ENCODE data around the gene TM6SF1. TPM values are rescaled to one million over a fixed set of nuclear protein-coding genes. Genes with fewer than 3 reads are reported as not detected.

TM6SF1 gene
- total and polyA plus RNA-seq, 2 of the 4 experiments (the other 2 are of a cell fraction) = 1.6 to 1.9 TPM

- BruUV-seq (replicated peaks) = no TSS peak
- dilution Hi-C loops (cut with HindIII; ENCODE audit: low sequenced_read_pairs, unreplicated experiment) = no loop called here
These were observed 2.9 kb downstream of the TM6SF1 start for GRCh38 chr15:83110381-83110780.

More at GRCh38 chr15:83110381-83110780, 2.9 kb downstream of the TM6SF1 start:
- H3K9ac ChIP-seq (ENCODE audit: low read depth, low read length) = no peak overlapping the region
- H4K20me1 ChIP-seq (ENCODE audit: insufficient read depth, low read length) = peaks cover 3% of the 10 kb centered on the region; the same call in 1 of the 2 replicates
- no peak overlapping the region for H3K23ac ChIP-seq (ENCODE audit: low read depth, low read length)
- H2AK9ac ChIP-seq (replicated peaks; ENCODE audit: low read depth, low read length, poor library complexity) = no peak overlapping the region
- H2AK5ac ChIP-seq (ENCODE audit: low read depth, low read length) = peak overlapping the region; percentile 40; the same call in 1 of the 2 replicates
- no peak overlapping the region for H3K18ac ChIP-seq (ENCODE audit: low read depth, low read length)
- peak overlapping the region; percentile 27; the same call in 1 of the 2 replicates for H2BK120ac ChIP-seq (ENCODE audit: low read depth, low read length)
- in situ Hi-C loops (cut with MboI; ENCODE audit: low sequenced_read_pairs) = no loop called here
- TF ChIP-seq NFE2L2 (IDR thresholded peaks at IDR 0.05; ENCODE audit: low read depth, low read length) (no peak), CEBPB (IDR thresholded peaks at IDR 0.05; ENCODE audit: low read depth, low read length) (no peak), POLR2A (IDR thresholded peaks at IDR 0.05; ENCODE audit: low read depth, low read length) (no peak), RAD21 (IDR thresholded peaks at IDR 0.05; ENCODE audit: low read length) (no peak), MAFK (IDR thresholded peaks at IDR 0.05; ENCODE audit: low read depth, low read length) (no peak)
- no peak overlapping the region for H2AFZ ChIP-seq (replicated peaks; ENCODE audit: low read length, poor library complexity)
- H4K91ac ChIP-seq (ENCODE audit: insufficient read depth, low read depth, low read length) = 0 out of 2 replicates have a peak overlapping the region, but pooled peaks have one; percentile 5
- H3K4ac ChIP-seq (ENCODE audit: low read depth, low read length) = 0 out of 2 replicates have a peak overlapping the region, but pooled peaks have one; percentile 30
- no peak overlapping the region for H4K5ac ChIP-seq (ENCODE audit: low read depth, low read length)
- no peak overlapping the region for H3K4me2 ChIP-seq (ENCODE audit: low read depth, low read length)
- ChIA-PET POLR2A (ENCODE audit: unreplicated experiment) (no interaction called here), CTCF (interaction anchor here (0.6 kb wide), 1 partner anchor 358 kb away, joined by 3 read pairs; no protein-coding TSS in a partner anchor)
- no peaks in the 10 kb centered on the region for H3K27me3 ChIP-seq (ENCODE audit: control insufficient read depth, insufficient read depth, low read length)
- no peak overlapping the region for H2BK15ac ChIP-seq (ENCODE audit: low read depth, low read length)
- ATAC-seq (ENCODE audit: low read depth) (no peak), DNase-seq (peak; percentile 10)
- H3K36me3 ChIP-seq (ENCODE audit: control insufficient read depth, insufficient read depth, low read length) = no peaks in the 10 kb centered on the region; the same call in 1 of the 2 replicates
- no peak overlapping the region for H3K56ac ChIP-seq (ENCODE audit: extremely low read depth, insufficient read depth, low read length)
- no peak overlapping the region for H3K4me3 ChIP-seq (ENCODE audit: insufficient read depth, low read depth, low read length)
- no peak overlapping the region for H4K8ac ChIP-seq (ENCODE audit: low read depth in 2 of 2, low read length in 2 of 2)
- no peak overlapping the region for H2BK5ac ChIP-seq (ENCODE audit: low read depth, low read length, poor library complexity, severe bottlenecking)
- H3K27ac ChIP-seq (ENCODE audit: insufficient read depth, low read length) = no peak overlapping the region
- no CpG with 5 or more reads among the region's 3 CpGs for WGBS, 2 experiments (ENCODE audit: extremely low coverage in 2 of 2, insufficient read length in 1 of 2)
- H3K79me1 ChIP-seq (ENCODE audit: low read depth in 1 of 2, low read length in 2 of 2) = peaks cover 8 to 44% of the 10 kb centered on the region in 2 experiments; a peak in 3 of 4 replicates
- H3K14ac ChIP-seq (replicated peaks; ENCODE audit: low read depth, low read length) = no peak overlapping the region
- intact Hi-C loops (cut with micrococcal nuclease) = no loop called here
- H3K9me3 ChIP-seq (ENCODE audit: control insufficient read depth, insufficient read depth, low read length) = no peaks in the 10 kb centered on the region
- 0 out of 2 replicates have a peak overlapping the region, but pooled peaks have one; percentile 12 for H2BK20ac ChIP-seq (ENCODE audit: low read depth, low read length)
- H3K9me1 ChIP-seq (ENCODE audit: insufficient read depth, low read length) = peaks cover 35% of the 10 kb centered on the region
- peaks cover 18% of the 10 kb centered on the region for H3K4me1 ChIP-seq (ENCODE audit: control insufficient read depth, insufficient read depth, low read length)
